ENCODE measurements around the gene GLRX3.

The GLRX3 gene

GRCh38 chr10:130212746-130213145 lies 76.6 kb downstream of the GLRX3 start:
- no peak overlapping the region for H3K9ac ChIP-seq (ENCODE audit: low read depth, low read length)
- H3K4me3 ChIP-seq (ENCODE audit: low read depth, low read length) = no peak overlapping the region
- no peaks in the 10 kb centered on the region for H3K27me3 ChIP-seq (ENCODE audit: control insufficient read depth, insufficient read depth, low read length)
- H3K36me3 ChIP-seq (ENCODE audit: control insufficient read depth, insufficient read depth, low read length) = no peaks in the 10 kb centered on the region
- H3K9me3 ChIP-seq (ENCODE audit: control insufficient read depth, insufficient read depth, low read length) = no peaks in the 10 kb centered on the region
- no peak overlapping the region for H3K27ac ChIP-seq (ENCODE audit: low read depth, low read length)
- no peaks in the 10 kb centered on the region for H3K4me1 ChIP-seq (ENCODE audit: control insufficient read depth, insufficient read depth, low read length)

GRCh38 chr10:130213286-130214080 lies 77.3 kb downstream of the GLRX3 start:
- Histone ChIP-seq H3K9me3 (ENCODE audit: control insufficient read depth, insufficient read depth, low read length) (no peaks in the 10 kb centered on the region), H3K36me3 (ENCODE audit: control insufficient read depth, insufficient read depth, low read length) (no peaks in the 10 kb centered on the region)

GRCh38 chr10:130214431-130214830 lies 78.2 kb downstream of the GLRX3 start:
- Histone ChIP-seq H3K27ac (ENCODE audit: low read depth, low read length) (no peak overlapping the region), H3K27me3 (ENCODE audit: control insufficient read depth, insufficient read depth, low read length) (no peaks in the 10 kb centered on the region), H3K9me3 (ENCODE audit: control insufficient read depth, insufficient read depth, low read length) (no peaks in the 10 kb centered on the region), H3K36me3 (ENCODE audit: control insufficient read depth, insufficient read depth, low read length) (no peaks in the 10 kb centered on the region), H3K4me1 (ENCODE audit: control insufficient read depth, insufficient read depth, low read length) (no peaks in the 10 kb centered on the region), H3K4me3 (ENCODE audit: low read depth, low read length) (no peak overlapping the region), H3K9ac (ENCODE audit: low read depth, low read length) (no peak overlapping the region)

More at GRCh38 chr10:130213286-130214080, 77.3 kb downstream of the GLRX3 start:
- no peak overlapping the region for H3K9ac ChIP-seq (ENCODE audit: low read depth, low read length)
- H3K4me3 ChIP-seq (ENCODE audit: low read depth, low read length) = no peak overlapping the region
- H3K4me1 ChIP-seq (ENCODE audit: control insufficient read depth, insufficient read depth, low read length) = no peaks in the 10 kb centered on the region
- no peaks in the 10 kb centered on the region for H3K27me3 ChIP-seq (ENCODE audit: control insufficient read depth, insufficient read depth, low read length)
- no peak overlapping the region for H3K27ac ChIP-seq (ENCODE audit: low read depth, low read length)

DNA sequence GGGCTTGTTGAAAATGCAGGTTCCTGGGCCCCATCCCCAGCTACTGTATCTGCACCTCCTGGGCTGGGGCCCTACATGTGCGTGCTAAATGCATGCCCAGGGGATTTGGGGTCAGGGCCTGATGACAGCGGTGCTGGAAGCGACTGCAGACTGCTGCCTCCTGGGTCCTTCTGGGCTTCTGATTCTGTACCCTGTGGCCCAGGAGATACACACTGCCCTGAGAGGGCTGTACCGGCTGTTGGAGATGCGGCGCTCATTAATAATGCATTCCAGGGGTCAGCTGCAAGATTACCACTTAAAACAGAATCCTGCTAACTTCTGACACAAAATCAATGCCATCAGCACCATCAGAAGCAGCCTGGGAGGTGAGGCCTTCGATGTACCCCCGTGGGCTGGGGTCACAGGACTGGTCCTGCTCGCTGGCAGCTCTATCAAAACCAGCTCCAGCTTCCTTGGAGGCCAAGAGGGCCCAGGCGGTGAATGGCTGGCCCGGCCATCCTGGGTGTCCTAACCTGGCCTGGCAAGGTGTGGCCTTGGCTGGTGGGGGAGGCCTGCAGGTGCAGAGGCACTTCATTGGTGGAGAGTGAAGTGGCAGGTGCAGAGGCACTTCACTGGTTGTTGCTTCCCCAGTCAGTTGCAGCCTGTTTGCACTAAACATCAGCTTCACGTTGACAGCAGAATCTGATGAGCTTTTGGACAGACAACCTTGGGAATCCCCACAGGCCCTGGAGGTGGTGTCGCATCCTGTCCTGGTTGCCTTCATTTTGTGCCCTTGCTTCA lies 79.2 kb downstream of the GLRX3 start:
- no peak overlapping the region for H3K4me3 ChIP-seq (ENCODE audit: low read depth, low read length)
- no peaks in the 10 kb centered on the region for H3K4me1 ChIP-seq (ENCODE audit: control insufficient read depth, insufficient read depth, low read length)
- no peaks in the 10 kb centered on the region for H3K27me3 ChIP-seq (ENCODE audit: control insufficient read depth, insufficient read depth, low read length)
- H3K36me3 ChIP-seq (ENCODE audit: control insufficient read depth, insufficient read depth, low read length) = no peaks in the 10 kb centered on the region
- H3K9ac ChIP-seq (ENCODE audit: low read depth, low read length) = no peak overlapping the region
- H3K9me3 ChIP-seq (ENCODE audit: control insufficient read depth, insufficient read depth, low read length) = no peaks in the 10 kb centered on the region
- H3K27ac ChIP-seq (ENCODE audit: low read depth, low read length) = no peak overlapping the region

DNA sequence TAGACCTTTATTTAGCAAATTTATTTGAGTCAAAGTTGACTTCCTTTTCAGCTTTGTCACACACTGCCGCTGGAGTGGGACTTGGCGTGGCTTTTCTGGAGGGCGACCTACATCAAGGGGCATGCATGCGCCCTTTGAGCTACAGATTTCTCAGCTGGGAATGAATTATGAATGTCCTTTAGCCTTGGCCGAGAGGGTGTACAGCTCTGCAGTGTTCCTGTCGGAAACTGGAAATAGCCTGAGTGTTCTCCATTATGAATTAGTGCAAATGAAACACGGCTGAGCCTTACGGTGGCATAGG lies 79.7 kb downstream of the GLRX3 start:
- Histone ChIP-seq H3K4me1 (ENCODE audit: control insufficient read depth, insufficient read depth, low read length) (no peaks in the 10 kb centered on the region), H3K9me3 (ENCODE audit: control insufficient read depth, insufficient read depth, low read length) (no peaks in the 10 kb centered on the region), H3K27ac (ENCODE audit: low read depth, low read length) (no peak overlapping the region), H3K9ac (ENCODE audit: low read depth, low read length) (no peak overlapping the region), H3K36me3 (ENCODE audit: control insufficient read depth, insufficient read depth, low read length) (no peaks in the 10 kb centered on the region), H3K4me3 (ENCODE audit: low read depth, low read length) (no peak overlapping the region), H3K27me3 (ENCODE audit: control insufficient read depth, insufficient read depth, low read length) (no peaks in the 10 kb centered on the region)

DNA sequence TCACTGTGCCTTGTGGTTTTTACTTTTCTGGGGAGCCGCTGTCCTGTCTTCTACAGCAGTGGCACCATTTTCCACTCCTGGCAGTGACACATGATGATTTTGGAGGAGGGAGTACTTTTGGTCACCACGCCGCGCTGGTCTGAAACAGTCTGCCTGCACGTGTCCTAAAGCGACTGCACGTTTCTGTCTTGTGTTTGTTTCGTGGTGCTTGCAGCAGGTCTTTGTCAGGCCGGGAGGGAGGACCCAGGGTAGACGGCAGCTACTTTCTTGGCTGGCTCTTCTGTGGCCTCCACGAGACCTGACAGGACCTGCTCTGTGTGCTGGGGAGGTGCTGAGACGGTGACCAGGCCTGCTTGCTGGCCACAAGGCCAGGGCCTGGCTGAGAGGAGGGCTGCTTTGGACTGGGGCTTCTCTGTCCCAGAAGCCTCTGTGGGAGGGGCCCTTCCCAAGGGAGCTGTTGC lies 82.0 kb downstream of the GLRX3 start:
- no peaks in the 10 kb centered on the region for H3K4me1 ChIP-seq (ENCODE audit: control insufficient read depth, insufficient read depth, low read length)
- no peaks in the 10 kb centered on the region for H3K9me3 ChIP-seq (ENCODE audit: control insufficient read depth, insufficient read depth, low read length)
- H3K4me3 ChIP-seq (ENCODE audit: low read depth, low read length) = no peak overlapping the region
- H3K27me3 ChIP-seq (ENCODE audit: control insufficient read depth, insufficient read depth, low read length) = no peaks in the 10 kb centered on the region
- H3K27ac ChIP-seq (ENCODE audit: low read depth, low read length) = no peak overlapping the region
- no peaks in the 10 kb centered on the region for H3K36me3 ChIP-seq (ENCODE audit: control insufficient read depth, insufficient read depth, low read length)
- no peak overlapping the region for H3K9ac ChIP-seq (ENCODE audit: low read depth, low read length)

- Histone ChIP-seq H3K27me3 (ENCODE audit: control insufficient read depth, insufficient read depth, low read length) (no peaks in the 10 kb centered on the region), H3K9me3 (ENCODE audit: control insufficient read depth, insufficient read depth, low read length) (no peaks in the 10 kb centered on the region), H3K4me1 (ENCODE audit: control insufficient read depth, insufficient read depth, low read length) (no peaks in the 10 kb centered on the region), H3K4me3 (ENCODE audit: low read depth, low read length) (no peak overlapping the region), H3K27ac (ENCODE audit: low read depth, low read length) (no peak overlapping the region), H3K9ac (ENCODE audit: low read depth, low read length) (no peak overlapping the region), H3K36me3 (ENCODE audit: control insufficient read depth, insufficient read depth, low read length) (no peaks in the 10 kb centered on the region)
These were observed 82.7 kb downstream of the GLRX3 start for GRCh38 chr10:130218936-130219335.

DNA sequence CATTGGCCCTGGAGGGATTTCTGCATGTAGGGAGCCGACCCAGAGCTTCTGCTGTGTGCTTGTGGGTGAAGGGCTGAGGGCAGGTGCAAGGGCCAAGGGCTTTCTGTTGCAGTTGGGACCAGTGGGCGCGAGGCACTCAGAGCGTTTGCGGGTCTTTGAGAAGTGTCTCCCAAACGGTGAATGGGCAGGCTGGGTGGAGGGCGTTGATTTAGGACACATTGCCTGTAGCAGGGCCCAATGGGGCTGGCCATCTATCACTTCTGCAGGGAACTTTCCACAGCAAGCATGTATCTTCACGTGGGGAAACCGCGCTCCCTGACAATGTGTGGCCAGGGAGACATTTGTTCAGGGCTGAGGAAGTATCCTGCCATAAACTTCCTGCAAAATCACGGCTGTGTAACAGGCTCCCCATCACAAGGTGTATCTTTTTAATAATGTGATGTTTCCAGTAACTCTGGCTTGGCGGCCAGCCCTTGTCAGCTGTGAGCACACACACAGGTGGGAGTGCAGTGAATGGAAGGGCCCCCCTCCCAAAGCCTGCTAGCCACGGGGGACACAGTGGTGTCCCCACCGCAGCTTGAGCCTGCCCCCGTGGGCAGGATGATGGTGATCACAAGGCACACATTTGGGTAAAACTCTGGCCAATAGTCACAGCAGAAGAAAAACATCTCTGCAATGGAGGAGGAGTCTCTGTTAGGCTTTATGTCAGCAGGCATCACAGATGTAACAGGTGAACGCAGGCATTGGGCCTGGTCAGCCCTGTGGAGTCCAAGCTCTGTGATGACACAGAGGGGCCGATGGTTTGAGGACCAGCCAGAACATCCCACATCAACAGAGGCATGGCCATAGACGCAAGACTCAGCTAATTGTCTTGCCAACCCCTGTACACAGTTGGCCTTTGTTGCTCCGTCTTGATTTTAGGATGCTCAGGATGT lies 84.3 kb downstream of the GLRX3 start:
- Histone ChIP-seq H3K27me3 (ENCODE audit: control insufficient read depth, insufficient read depth, low read length) (no peaks in the 10 kb centered on the region), H3K27ac (ENCODE audit: low read depth, low read length) (no peak overlapping the region), H3K4me1 (ENCODE audit: control insufficient read depth, insufficient read depth, low read length) (no peaks in the 10 kb centered on the region), H3K9me3 (ENCODE audit: control insufficient read depth, insufficient read depth, low read length) (no peaks in the 10 kb centered on the region), H3K9ac (ENCODE audit: low read depth, low read length) (no peak overlapping the region), H3K36me3 (ENCODE audit: control insufficient read depth, insufficient read depth, low read length) (no peaks in the 10 kb centered on the region), H3K4me3 (ENCODE audit: low read depth, low read length) (no peak overlapping the region)

DNA sequence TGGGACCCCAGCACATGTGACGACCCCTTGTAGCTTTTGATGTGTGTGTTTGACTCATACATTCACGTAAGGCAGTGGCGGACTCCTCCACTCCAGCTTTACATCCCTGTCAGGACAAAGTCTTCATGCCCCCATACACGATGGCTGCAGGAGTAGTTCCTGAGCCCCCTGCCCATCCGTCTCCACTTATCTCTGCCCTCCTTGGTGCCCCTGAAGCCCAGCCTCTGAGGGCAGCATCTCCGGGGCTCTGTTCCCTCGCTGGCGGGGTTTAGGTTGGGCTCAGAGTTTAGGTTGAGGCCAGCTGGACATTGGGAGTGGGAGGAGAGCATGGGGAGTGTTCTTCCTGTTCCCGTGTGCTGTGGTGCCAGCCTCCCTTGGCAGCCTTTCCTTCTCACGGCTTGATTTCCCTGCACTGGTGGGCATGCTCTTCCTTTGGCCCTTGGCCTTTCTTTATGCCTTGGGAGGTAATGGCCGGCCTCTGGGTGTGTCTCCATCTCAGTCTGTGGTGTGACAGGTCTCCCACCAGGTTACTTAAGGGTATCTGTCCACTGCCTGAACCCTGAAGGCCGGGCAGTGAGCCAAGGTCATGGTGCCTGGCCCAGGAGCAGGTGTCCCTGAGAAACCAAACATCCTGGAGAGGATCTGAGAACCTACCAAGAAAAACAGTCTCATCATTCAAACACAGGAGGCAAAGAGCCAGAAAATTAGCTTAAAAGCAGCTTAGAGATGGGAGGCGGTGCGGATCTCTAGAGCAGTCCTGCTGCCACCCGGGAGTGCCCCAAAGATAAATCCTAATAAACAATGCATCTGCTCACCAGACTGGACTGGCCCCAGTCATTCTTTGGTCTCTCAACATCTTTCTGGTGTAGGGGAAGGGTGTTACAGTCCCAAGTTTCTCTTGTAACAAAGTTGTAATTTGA lies 85.5 kb downstream of the GLRX3 start:
- Histone ChIP-seq H3K4me3 (ENCODE audit: low read depth, low read length) (no peak overlapping the region), H3K27me3 (ENCODE audit: control insufficient read depth, insufficient read depth, low read length) (no peaks in the 10 kb centered on the region), H3K36me3 (ENCODE audit: control insufficient read depth, insufficient read depth, low read length) (no peaks in the 10 kb centered on the region), H3K9ac (ENCODE audit: low read depth, low read length) (no peak overlapping the region), H3K4me1 (ENCODE audit: control insufficient read depth, insufficient read depth, low read length) (no peaks in the 10 kb centered on the region), H3K27ac (ENCODE audit: low read depth, low read length) (no peak overlapping the region), H3K9me3 (ENCODE audit: control insufficient read depth, insufficient read depth, low read length) (peaks cover 6% of the 10 kb centered on the region; the same call in 1 of the 2 replicates)

DNA sequence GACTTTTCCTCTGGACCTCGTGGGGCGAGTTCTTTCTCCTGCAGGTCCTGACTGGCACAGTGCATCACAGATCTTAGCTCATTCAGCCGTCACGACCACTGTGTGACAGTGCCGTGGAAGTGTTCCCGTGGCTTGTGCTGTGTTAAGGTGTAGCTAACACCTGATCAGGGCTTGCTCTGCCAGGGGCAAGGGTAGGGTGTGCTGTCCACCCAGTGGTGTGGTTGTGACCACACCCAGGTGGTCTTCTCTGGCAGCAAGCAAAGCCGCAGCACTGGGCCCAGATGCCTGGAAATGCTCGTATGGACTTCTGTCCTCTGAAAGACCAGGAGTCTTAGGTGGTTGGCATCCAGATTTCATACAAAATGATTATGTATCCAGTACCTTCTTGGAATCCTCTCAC lies 86.2 kb downstream of the GLRX3 start:
- peaks cover 12% of the 10 kb centered on the region for H3K9me3 ChIP-seq (ENCODE audit: control insufficient read depth, insufficient read depth, low read length)
- H3K4me1 ChIP-seq (ENCODE audit: control insufficient read depth, insufficient read depth, low read length) = no peaks in the 10 kb centered on the region
- no peaks in the 10 kb centered on the region for H3K36me3 ChIP-seq (ENCODE audit: control insufficient read depth, insufficient read depth, low read length)
- H3K4me3 ChIP-seq (ENCODE audit: low read depth, low read length) = no peak overlapping the region
- no peak overlapping the region for H3K9ac ChIP-seq (ENCODE audit: low read depth, low read length)
- H3K27ac ChIP-seq (ENCODE audit: low read depth, low read length) = no peak overlapping the region
- H3K27me3 ChIP-seq (ENCODE audit: control insufficient read depth, insufficient read depth, low read length) = no peaks in the 10 kb centered on the region
